ENCODE results near the gene MOB2. TPM values are rescaled to one million over a fixed set of nuclear protein-coding genes. Genes with fewer than 3 reads are reported as not detected.

The MOB2 gene
- total RNA-seq, 1 donor from 2014 or later, result 38.2 TPM

DNA sequence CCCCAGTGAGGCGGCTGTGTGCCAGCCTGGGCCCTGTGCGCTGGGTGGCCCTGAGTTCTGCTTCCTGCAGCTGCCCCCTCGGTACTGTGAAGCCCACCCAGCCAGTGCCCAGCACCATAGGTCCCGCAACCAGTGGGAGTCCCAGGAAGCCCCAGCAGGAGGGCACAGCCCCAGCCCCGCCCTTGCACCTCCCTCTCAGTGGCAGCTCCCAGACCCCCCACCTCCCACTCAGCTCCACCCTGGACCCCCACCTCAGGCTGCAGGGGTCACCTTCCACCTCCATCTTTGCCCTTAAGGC, 30.9 kb downstream of the MOB2 start:
- H3K4me3 ChIP-seq (ENCODE audit: low read depth, low read length), result no peak overlapping the region
- DNase-seq (ENCODE audit: low read depth) (no peak), FAIRE-seq (no peak)
- TF ChIP-seq, protein P1, sequence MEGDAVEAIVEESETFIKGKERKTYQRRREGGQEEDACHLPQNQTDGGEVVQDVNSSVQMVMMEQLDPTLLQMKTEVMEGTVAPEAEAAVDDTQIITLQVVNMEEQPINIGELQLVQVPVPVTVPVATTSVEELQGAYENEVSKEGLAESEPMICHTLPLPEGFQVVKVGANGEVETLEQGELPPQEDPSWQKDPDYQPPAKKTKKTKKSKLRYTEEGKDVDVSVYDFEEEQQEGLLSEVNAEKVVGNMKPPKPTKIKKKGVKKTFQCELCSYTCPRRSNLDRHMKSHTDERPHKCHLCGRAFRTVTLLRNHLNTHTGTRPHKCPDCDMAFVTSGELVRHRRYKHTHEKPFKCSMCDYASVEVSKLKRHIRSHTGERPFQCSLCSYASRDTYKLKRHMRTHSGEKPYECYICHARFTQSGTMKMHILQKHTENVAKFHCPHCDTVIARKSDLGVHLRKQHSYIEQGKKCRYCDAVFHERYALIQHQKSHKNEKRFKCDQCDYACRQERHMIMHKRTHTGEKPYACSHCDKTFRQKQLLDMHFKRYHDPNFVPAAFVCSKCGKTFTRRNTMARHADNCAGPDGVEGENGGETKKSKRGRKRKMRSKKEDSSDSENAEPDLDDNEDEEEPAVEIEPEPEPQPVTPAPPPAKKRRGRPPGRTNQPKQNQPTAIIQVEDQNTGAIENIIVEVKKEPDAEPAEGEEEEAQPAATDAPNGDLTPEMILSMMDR (IDR thresholded peaks at IDR 0.05; ENCODE audit: insufficient read depth, low read length, severe bottlenecking), result no peak
- peaks cover 3% of the 10 kb centered on the region for H3K27me3 ChIP-seq (ENCODE audit: control insufficient read depth, insufficient read depth, low read length)
- H3K36me3 ChIP-seq (ENCODE audit: control insufficient read depth, insufficient read depth, low read length), result no peaks in the 10 kb centered on the region

DNA sequence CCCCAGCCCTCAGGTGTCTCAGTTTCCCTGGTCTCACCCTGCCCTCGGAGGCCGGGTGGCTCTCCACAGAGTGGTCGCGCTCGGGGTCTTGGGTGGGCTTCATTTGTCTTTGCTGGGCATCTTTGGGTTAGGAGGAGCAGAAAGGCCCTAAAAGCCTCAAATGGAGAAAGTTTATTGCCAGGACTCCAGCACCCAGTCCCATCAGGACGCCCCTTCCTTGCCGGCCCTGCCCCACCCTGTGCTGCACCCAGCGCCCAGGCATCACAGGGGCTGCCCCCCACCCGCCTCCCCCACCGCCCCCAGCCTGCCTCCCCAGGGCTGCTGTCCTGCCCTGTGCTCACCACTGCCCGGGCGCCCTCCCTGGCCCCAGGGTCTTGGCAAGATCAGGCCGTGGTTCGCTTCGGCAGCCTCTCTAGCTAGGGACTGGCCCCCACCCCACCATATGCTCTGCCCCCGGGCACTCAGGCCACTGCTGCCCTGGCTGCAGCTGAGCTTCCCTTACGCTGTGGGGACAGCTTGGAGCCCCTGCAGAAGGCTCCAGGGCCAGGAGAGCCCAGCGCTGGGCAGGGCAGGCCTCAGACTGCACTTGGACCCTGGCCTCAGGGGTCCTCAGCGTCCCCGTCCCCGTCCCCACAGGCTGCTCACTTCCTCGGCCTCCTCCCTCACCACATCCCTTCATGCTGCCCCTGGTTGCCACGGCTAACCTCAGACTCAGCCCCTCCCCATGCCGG, 31.4 kb downstream of the MOB2 start:
- no peak overlapping the region for H3K4me3 ChIP-seq (ENCODE audit: low read depth, low read length)
- no peaks in the 10 kb centered on the region for H3K36me3 ChIP-seq (ENCODE audit: control insufficient read depth, insufficient read depth, low read length)
- DNase-seq (ENCODE audit: low read depth), result no peak
- TF ChIP-seq, protein P1 (IDR thresholded peaks at IDR 0.05; ENCODE audit: insufficient read depth, low read length, severe bottlenecking), result no peak
- peaks cover 2% of the 10 kb centered on the region for H3K27me3 ChIP-seq (ENCODE audit: control insufficient read depth, insufficient read depth, low read length)
- FAIRE-seq, result no peak

DNA sequence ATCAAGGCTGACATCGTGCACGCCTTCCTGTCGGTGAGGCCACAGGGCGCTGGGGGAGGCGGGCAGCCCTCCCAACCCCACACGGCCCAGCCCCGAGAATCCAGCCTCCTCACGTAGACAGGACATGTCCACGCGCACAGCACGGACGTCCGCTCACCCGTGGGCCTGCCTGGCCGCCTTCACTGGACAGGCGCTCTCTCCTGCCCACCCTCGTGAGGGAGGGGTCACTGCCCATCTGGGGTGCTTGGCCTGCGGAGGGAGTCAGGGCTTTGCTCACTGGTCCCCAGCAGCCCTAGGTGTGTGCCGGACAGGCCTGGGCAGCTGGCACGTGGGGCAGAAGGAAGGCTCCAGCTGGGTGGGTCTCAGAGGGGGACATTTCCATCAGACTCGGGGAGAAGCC, 32.0 kb downstream of the MOB2 start:
- Histone ChIP-seq H3K27me3 (ENCODE audit: control insufficient read depth, insufficient read depth, low read length) (peaks cover 2% of the 10 kb centered on the region), H3K36me3 (ENCODE audit: control insufficient read depth, insufficient read depth, low read length) (no peaks in the 10 kb centered on the region), H3K4me3 (ENCODE audit: low read depth, low read length) (no peak overlapping the region)
- DNase-seq (ENCODE audit: low read depth), result no peak
- TF ChIP-seq, protein P1 (IDR thresholded peaks at IDR 0.05; ENCODE audit: insufficient read depth, low read length, severe bottlenecking), result no peak
- FAIRE-seq, result no peak

DNA sequence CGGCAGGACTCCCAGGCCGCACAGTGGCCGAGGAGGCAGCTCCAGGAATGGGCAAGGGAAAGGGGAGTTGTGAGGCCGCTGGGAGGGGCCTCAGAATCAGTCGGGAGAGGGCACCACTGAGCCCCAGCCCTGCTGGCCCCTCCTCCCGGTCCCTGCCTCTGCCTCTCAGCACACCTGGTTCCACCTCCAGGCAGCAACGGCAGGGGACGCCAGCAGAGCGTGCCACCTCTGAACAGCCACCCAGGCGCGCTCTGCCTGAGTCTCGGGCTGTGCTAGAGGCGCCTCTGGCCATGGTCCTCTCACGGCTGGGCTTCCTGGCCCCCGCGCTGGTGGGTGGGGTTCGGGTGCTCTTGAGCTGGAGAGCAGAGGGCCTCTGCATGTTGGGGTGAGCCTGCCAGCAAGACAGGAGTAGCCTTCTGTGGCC, 33.0 kb downstream of the MOB2 start:
- Histone ChIP-seq H3K36me3 (ENCODE audit: control insufficient read depth, insufficient read depth, low read length) (no peaks in the 10 kb centered on the region), H3K4me3 (ENCODE audit: low read depth, low read length) (no peak overlapping the region), H3K27me3 (ENCODE audit: control insufficient read depth, insufficient read depth, low read length) (peaks cover 2% of the 10 kb centered on the region)
- TF ChIP-seq, protein P1 (IDR thresholded peaks at IDR 0.05; ENCODE audit: insufficient read depth, low read length, severe bottlenecking), result peak; percentile 86
- FAIRE-seq, result no peak
- peak; percentile 45 for DNase-seq (ENCODE audit: low read depth)

DNA sequence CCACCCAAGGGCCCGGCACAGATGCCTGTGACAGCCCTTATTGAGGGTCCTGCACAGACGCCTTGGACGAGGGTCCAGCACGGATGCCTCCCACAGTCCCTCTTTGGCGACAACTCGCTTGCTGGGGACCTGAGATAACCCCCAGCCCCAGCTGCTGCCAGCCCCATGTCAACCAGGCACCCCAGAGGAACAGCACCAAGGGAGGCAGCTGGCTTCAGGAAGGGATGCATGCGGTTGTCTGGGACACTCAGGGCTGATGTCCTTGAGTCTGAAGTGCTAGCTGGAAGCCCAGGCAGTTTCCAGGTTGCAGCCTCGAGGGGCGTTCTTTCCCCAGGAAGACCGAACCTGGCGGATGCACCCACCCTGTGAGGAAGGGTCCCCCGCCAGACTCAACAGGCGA, 33.8 kb downstream of the MOB2 start:
- H3K4me3 ChIP-seq (ENCODE audit: low read depth, low read length), result no peak overlapping the region
- DNase-seq (ENCODE audit: low read depth) (no peak), FAIRE-seq (no peak)
- no peaks in the 10 kb centered on the region for H3K36me3 ChIP-seq (ENCODE audit: control insufficient read depth, insufficient read depth, low read length)
- TF ChIP-seq, protein P1 (IDR thresholded peaks at IDR 0.05; ENCODE audit: insufficient read depth, low read length, severe bottlenecking), result no peak
- H3K27me3 ChIP-seq (ENCODE audit: control insufficient read depth, insufficient read depth, low read length), result peaks cover 2% of the 10 kb centered on the region
